Measurements from ENCODE around the gene NDUFA7.
"Not testable (repeated sequence)": the region's sequence is repeated elsewhere in the genome, so short reads cannot be mapped to it uniquely, and the experiment has no call there.

GRCh38 chr19:8341504-8341903 is 20.3 kb upstream of the NDUFA7 start:
- not testable (repeated sequence) for TF ChIP-seq CTCF, POLR2A (IDR thresholded peaks at IDR 0.05)

All from Peyer's patch (tissue), 4 donors.